ENCODE measurements around the gene MAGEA2.
A peak's percentile ranks its signal among the peaks of the same experiment; 100 is the strongest.

GRCh38 chrX:152733261-152733975 lies 20.2 kb downstream of the MAGEA2 start, which contains the start of the genes CSAG1 and MAGEA12:
- TF ChIP-seq RAD21 (IDR thresholded peaks at IDR 0.05; ENCODE audit: low read depth): no peak
- peak; percentile 34; the same call in 1 of the 2 replicates for TF ChIP-seq TAF1 (IDR thresholded peaks at IDR 0.05; ENCODE audit: low read depth)
- no peak for TF ChIP-seq REST (IDR thresholded peaks at IDR 0.05; ENCODE audit: low read depth)
- peak; percentile 37; the same call in 1 of the 2 replicates for TF ChIP-seq MAX (IDR thresholded peaks at IDR 0.05)
- no peak for TF ChIP-seq CEBPB (IDR thresholded peaks at IDR 0.05)
- no peak for TF ChIP-seq ZBTB7A (IDR thresholded peaks at IDR 0.05; ENCODE audit: low read depth)
- no peak for TF ChIP-seq EP300 (IDR thresholded peaks at IDR 0.05; ENCODE audit: borderline replicate concordance)
- TF ChIP-seq TCF12 (IDR thresholded peaks at IDR 0.05; ENCODE audit: low read depth): no peak
- TF ChIP-seq CREB1 (IDR thresholded peaks at IDR 0.05; ENCODE audit: low read depth): peak; percentile 75
- TF ChIP-seq EGR1 (IDR thresholded peaks at IDR 0.05): no peak
- TF ChIP-seq YY1 (IDR thresholded peaks at IDR 0.05; ENCODE audit: low read depth): peak; percentile 28; the same call in 1 of the 2 replicates
- TF ChIP-seq NFIC (IDR thresholded peaks at IDR 0.05): no peak
- TF ChIP-seq TEAD4 (IDR thresholded peaks at IDR 0.05): no peak
- peak; percentile 93 for TF ChIP-seq USF1 (IDR thresholded peaks at IDR 0.05)

Data from Ishikawa (cell line).